HepG2 (cell line): ENCODE data around the gene IGLON5. TPM values are rescaled to one million over a fixed set of nuclear protein-coding genes. Genes with fewer than 3 reads are reported as not detected.

ENCODE experiments used
- ATAC-seq: fragments of 200-7000 bp; cut with Tn5 transposase; 3 replicates; pipeline ENCODE4 v1.9.1; 2020; ENCODE audit warnings: mild to moderate bottlenecking, moderate library complexity
- BruUV-seq: library from RNA; stranded (reverse); fragments of 400-500 nt; replicated peaks from 2 replicates; lab custom pipeline; 2021; lab: Mats Ljungman, UMichigan
- CTCF ChIA-PET: fragments of 300-600 bp; formaldehyde crosslinking; extraction: SDS; loops from one replicate; lab custom pipeline; 2021; ENCODE audit warnings: low total read pairs, inconsistent platforms, low intra/inter-chr PET ratio; lab: Yijun Ruan, JAX
- POLR2A ChIA-PET: fragments of 350-600 bp; sonication (Branson Sonifier 250); formaldehyde crosslinking; loops from one replicate; lab custom pipeline; 2020; ENCODE audit warnings: antibody characterized with exemption, inconsistent platforms; lab: Yijun Ruan, JAX
- DNase-seq: peaks from one replicate; pipeline ENCODE4 v3.0.0-alpha.2; 2015; ENCODE audit warnings: low spot score
- FAIRE-seq: peaks from 3 replicates; lab custom pipeline; 2011; peaks lifted over from hg19 to GRCh38; lab: Jason Lieb, UNC
- H2AFZ ChIP-seq: one replicate; pipeline ENCODE4 v1.6.1; 2011; ENCODE audit warnings: low read length, inconsistent platforms
- H3K27ac ChIP-seq: fragments of 300-600 bp; 3 replicates; pipeline ENCODE4 v1.8.0; 2011; ENCODE audit warnings: mixed run types, mild to moderate bottlenecking, mixed read lengths, low read length, inconsistent platforms; ENCODE audit not compliant: insufficient read depth; ENCODE audit errors: extremely low read length
- H3K27me3 ChIP-seq, 2 experiments: fragments of 200-600 bp in 1 of 2; 2 replicates in 1 of 2; 3 replicates in 1 of 2; pipeline versions ENCODE4 v1.6.0 to v1.8.0; 2011; ENCODE audit warnings: low read length in 2 of 2, mild to moderate bottlenecking in 2 of 2, moderate library complexity in 2 of 2, inconsistent platforms in 1 of 2; ENCODE audit not compliant: insufficient read depth in 2 of 2, control insufficient read depth in 1 of 2
- H3K36me3 ChIP-seq, 2 experiments: fragments of 200-600 bp in 1 of 2; replicated peaks in 1 of 2; 2 replicates in 1 of 2; 3 replicates in 1 of 2; pipeline versions ENCODE4 v1.5.1 to v1.8.0; 2011; ENCODE audit warnings: low read length in 2 of 2, inconsistent platforms in 1 of 2; ENCODE audit not compliant: insufficient read depth in 2 of 2, control insufficient read depth in 1 of 2
- H3K4me1 ChIP-seq: 2 replicates; pipeline ENCODE4 v1.5.1; 2012; ENCODE audit warnings: low read length, inconsistent platforms; ENCODE audit not compliant: insufficient read depth
- H3K4me2 ChIP-seq: 2 replicates; pipeline ENCODE4 v1.6.0; 2011; ENCODE audit warnings: low read depth, low read length, inconsistent platforms
- H3K4me3 ChIP-seq, 3 experiments: fragments of 200-600 bp in 1 of 3; sonication (generic), shearing (Covaris generic) in 1 of 3; replicated peaks in 1 of 3; 2 replicates each; pipeline ENCODE4 v1.5.1; 2011 to 2016; ENCODE audit warnings: low read length in 3 of 3, inconsistent platforms in 2 of 3, low read depth in 2 of 3, mild to moderate bottlenecking in 2 of 3, control low read depth in 1 of 3, mixed read lengths in 1 of 3; ENCODE audit not compliant: insufficient read depth in 1 of 3
- H3K79me2 ChIP-seq: one replicate; pipeline ENCODE4 v1.6.1; 2011; ENCODE audit warnings: low read length, inconsistent platforms; ENCODE audit not compliant: insufficient read depth
- H3K9ac ChIP-seq: 2 replicates; pipeline ENCODE4 v1.6.0; 2011; ENCODE audit warnings: mild to moderate bottlenecking, low read depth, low read length, inconsistent platforms; ENCODE audit not compliant: insufficient read depth
- H3K9me3 ChIP-seq: 2 replicates; pipeline ENCODE4 v1.5.1; 2012; ENCODE audit warnings: mild to moderate bottlenecking, low read length
- H4K20me1 ChIP-seq: 2 replicates; pipeline ENCODE4 v1.6.0; 2011; ENCODE audit warnings: inconsistent platforms, mild to moderate bottlenecking, low read length, moderate library complexity; ENCODE audit not compliant: insufficient read depth
- FOSL2 ChIP-seq: sonication (generic); formaldehyde crosslinking; IDR thresholded peaks from 2 replicates; pipeline ENCODE4 v1.4.0; 2020; ENCODE audit warnings: missing genetic modification reagents
- KAT7 ChIP-seq: IDR thresholded peaks from 2 replicates; pipeline ENCODE4 v1.6.1; 2018; ENCODE audit warnings: borderline replicate concordance, missing compliant biosample characterization
- KLF15 ChIP-seq: sonication (generic); formaldehyde crosslinking; IDR thresholded peaks from 2 replicates; pipeline ENCODE4 v1.8.1; 2023; ENCODE audit warnings: borderline replicate concordance, mild to moderate bottlenecking, inconsistent platforms, missing genetic modification reagents, mixed read lengths
- MIXL1 ChIP-seq: IDR thresholded peaks from 2 replicates; pipeline ENCODE4 v1.6.1; 2016
- MZF1 ChIP-seq: sonication (generic); formaldehyde crosslinking; IDR thresholded peaks from 2 replicates; pipeline ENCODE4 v1.8.1; 2023; ENCODE audit warnings: mild to moderate bottlenecking, missing genetic modification reagents, borderline replicate concordance
- SMARCC2 ChIP-seq: fragments of 450-650 bp; IDR thresholded peaks from 2 replicates; pipeline ENCODE4 v1.6.1; 2017; ENCODE audit warnings: antibody characterized with exemption, mild to moderate bottlenecking
- ZFP36L2 ChIP-seq: sonication (generic); formaldehyde crosslinking; IDR thresholded peaks from 2 replicates; pipeline ENCODE4 v1.4.0; 2020; ENCODE audit warnings: missing genetic modification reagents
- ZIK1 ChIP-seq: sonication (generic); formaldehyde crosslinking; IDR thresholded peaks from 2 replicates; pipeline ENCODE4 v1.5.0; 2020; ENCODE audit warnings: mild to moderate bottlenecking, low read depth, missing genetic modification reagents, borderline replicate concordance
- ZNF891 ChIP-seq: sonication (generic); formaldehyde crosslinking; IDR thresholded peaks from 2 replicates; pipeline ENCODE4 v1.5.0; 2020; ENCODE audit warnings: mild to moderate bottlenecking, missing genetic modification reagents
- ZSCAN21 ChIP-seq: sonication (generic); formaldehyde crosslinking; IDR thresholded peaks from 2 replicates; pipeline ENCODE4 v1.8.0; 2022; ENCODE audit warnings: mild to moderate bottlenecking, missing genetic modification reagents, moderate library complexity, borderline replicate concordance
- WGBS: methylation state at CpG from one replicate; pipeline ENCODE4 v1.1.6; 2017; ENCODE audit warnings: low lambda C conversion rate; 5-methylcytosine and 5-hydroxymethylcytosine counted together
- in situ Hi-C: cut with HindIII; loops from 2 replicates; pipeline ENCODE4 v1.10.0; 2017; ENCODE audit warnings: low pct_unique_long_range_greater_than_20kb; ENCODE audit not compliant: extremely low pct_ligation_motif_present
- intact Hi-C: fragments of 100-400 bp; cut with micrococcal nuclease; formaldehyde crosslinking; loops from one replicate; pipeline ENCODE4 v1.10.0; 2022; ENCODE audit not compliant: unreplicated experiment
- polyA plus RNA-seq, 8 experiments: library from polyadenylated mRNA; depleted of rRNA in 3 of 8; stranded (reverse) in 7 of 8; unstranded in 1 of 8; fragments of >200 nt; fragmentation: Illumina TruSeq in 4 of 8; extraction: Trizol in 4 of 8; gene quantifications; 2 replicates each; pipeline versions ENCODE4 v1.2.1 to v1.2.3, GENCODE V29; 2011 to 2016; ENCODE audit warnings: low read depth in 4 of 8, missing spikeins in 1 of 8, mixed read lengths in 1 of 8; ENCODE audit not compliant: insufficient read depth in 1 of 8
- total RNA-seq, 5 experiments: library from RNA; depleted of rRNA; stranded (reverse); fragments of >200 nt; fragmentation: Illumina TruSeq; extraction: Trizol; gene quantifications; 2 replicates each; pipeline ENCODE4 v1.2.3, GENCODE V29; 2016; ENCODE audit warnings: low read depth in 1 of 5
- TF ChIP-seq, protein P1 (sequence below): sonication (generic); formaldehyde crosslinking; IDR thresholded peaks from 2 replicates; pipeline ENCODE4 v1.8.0; 2022; ENCODE audit warnings: missing genetic modification reagents, mild to moderate bottlenecking, borderline replicate concordance
- TF ChIP-seq, protein P2 (sequence below): sonication (generic); formaldehyde crosslinking; IDR thresholded peaks from 2 replicates; pipeline ENCODE4 v1.5.1; 2020; ENCODE audit warnings: missing genetic modification reagents, mild to moderate bottlenecking, borderline replicate concordance
- TF ChIP-seq, protein P3 (sequence below): sonication (generic); formaldehyde crosslinking; IDR thresholded peaks from 2 replicates; pipeline ENCODE4 v1.4.0; 2020; ENCODE audit warnings: mild to moderate bottlenecking, missing genetic modification reagents

The IGLON5 gene
- total and polyA plus RNA-seq, 2 of the 13 experiments (the other 11 are each of a cell fraction or from before 2014, with no cell fraction given), result 0.04 to 5.7 TPM

DNA sequence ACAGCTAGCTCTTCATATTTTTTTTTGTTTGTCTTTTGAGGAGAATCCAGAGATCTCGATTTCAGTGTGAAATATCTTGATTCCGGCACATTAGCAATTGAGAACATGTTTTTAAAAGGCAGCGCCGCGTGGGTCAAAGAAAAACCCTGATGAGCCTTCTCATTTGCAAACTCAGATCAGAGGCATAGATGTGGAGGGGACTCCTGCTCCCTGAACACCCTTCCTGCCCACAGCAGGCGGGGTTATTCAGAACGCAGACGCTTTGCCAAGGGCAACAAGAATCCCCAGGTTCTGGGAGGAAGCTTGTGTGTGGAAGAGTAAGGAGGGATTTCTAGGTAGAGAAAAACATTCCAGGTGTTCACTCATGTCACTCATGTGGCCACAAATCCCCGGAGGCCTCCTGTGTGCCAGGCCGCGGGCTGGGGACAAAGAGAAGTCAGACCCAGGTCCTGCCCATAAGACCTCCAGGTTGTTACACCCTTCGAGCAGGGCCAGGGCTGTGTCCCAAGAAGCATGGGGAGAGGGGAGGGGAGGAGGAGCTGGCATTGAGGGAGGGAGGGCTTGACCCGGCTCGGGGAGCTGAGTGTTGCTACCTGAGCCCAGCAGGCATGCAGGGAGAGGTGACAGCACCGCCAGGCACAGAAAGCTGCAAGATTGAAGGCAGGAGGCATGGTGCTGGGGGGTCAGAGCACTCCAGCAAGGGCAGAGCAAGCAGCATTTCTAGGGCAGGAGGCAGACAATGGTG lies 15.9 kb upstream of the IGLON5 start:
- no peak overlapping the region for H2AFZ ChIP-seq
- intact Hi-C loops (no loop called here), in situ Hi-C loops (loop anchor here (25.0 kb wide), 1 partner anchor 342 kb away; the partner anchor contains the start of genes SIGLEC14 and SIGLEC5)
- TF ChIP-seq ZSCAN21 (CRISPR knock-in tag) (no peak), ZNF891 (no peak), ZIK1 (CRISPR knock-in tag) (no peak), MZF1 (CRISPR knock-in tag) (no peak), SMARCC2 (no peak), KAT7 (CRISPR knock-in tag) (no peak), MIXL1 (CRISPR knock-in tag) (no peak), KLF15 (CRISPR knock-in tag) (no peak), FOSL2 (CRISPR knock-in tag) (no peak), ZFP36L2 (no peak)
- TF ChIP-seq, protein P1, sequence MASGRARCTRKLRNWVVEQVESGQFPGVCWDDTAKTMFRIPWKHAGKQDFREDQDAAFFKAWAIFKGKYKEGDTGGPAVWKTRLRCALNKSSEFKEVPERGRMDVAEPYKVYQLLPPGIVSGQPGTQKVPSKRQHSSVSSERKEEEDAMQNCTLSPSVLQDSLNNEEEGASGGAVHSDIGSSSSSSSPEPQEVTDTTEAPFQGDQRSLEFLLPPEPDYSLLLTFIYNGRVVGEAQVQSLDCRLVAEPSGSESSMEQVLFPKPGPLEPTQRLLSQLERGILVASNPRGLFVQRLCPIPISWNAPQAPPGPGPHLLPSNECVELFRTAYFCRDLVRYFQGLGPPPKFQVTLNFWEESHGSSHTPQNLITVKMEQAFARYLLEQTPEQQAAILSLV (CRISPR knock-in tag), result no peak
- TF ChIP-seq, protein P2, sequence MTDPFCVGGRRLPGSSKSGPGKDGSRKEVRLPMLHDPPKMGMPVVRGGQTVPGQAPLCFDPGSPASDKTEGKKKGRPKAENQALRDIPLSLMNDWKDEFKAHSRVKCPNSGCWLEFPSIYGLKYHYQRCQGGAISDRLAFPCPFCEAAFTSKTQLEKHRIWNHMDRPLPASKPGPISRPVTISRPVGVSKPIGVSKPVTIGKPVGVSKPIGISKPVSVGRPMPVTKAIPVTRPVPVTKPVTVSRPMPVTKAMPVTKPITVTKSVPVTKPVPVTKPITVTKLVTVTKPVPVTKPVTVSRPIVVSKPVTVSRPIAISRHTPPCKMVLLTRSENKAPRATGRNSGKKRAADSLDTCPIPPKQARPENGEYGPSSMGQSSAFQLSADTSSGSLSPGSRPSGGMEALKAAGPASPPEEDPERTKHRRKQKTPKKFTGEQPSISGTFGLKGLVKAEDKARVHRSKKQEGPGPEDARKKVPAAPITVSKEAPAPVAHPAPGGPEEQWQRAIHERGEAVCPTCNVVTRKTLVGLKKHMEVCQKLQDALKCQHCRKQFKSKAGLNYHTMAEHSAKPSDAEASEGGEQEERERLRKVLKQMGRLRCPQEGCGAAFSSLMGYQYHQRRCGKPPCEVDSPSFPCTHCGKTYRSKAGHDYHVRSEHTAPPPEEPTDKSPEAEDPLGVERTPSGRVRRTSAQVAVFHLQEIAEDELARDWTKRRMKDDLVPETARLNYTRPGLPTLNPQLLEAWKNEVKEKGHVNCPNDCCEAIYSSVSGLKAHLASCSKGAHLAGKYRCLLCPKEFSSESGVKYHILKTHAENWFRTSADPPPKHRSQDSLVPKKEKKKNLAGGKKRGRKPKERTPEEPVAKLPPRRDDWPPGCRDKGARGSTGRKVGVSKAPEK (CRISPR knock-in tag), result no peak
- TF ChIP-seq, protein P3, sequence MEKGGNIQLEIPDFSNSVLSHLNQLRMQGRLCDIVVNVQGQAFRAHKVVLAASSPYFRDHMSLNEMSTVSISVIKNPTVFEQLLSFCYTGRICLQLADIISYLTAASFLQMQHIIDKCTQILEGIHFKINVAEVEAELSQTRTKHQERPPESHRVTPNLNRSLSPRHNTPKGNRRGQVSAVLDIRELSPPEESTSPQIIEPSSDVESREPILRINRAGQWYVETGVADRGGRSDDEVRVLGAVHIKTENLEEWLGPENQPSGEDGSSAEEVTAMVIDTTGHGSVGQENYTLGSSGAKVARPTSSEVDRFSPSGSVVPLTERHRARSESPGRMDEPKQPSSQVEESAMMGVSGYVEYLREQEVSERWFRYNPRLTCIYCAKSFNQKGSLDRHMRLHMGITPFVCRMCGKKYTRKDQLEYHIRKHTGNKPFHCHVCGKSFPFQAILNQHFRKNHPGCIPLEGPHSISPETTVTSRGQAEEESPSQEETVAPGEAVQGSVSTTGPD (CRISPR knock-in tag), result no peak
- H3K79me2 ChIP-seq, result no peaks in the 10 kb centered on the region
- FAIRE-seq (no peak), DNase-seq (no peak), ATAC-seq (no peak)
- H3K9ac ChIP-seq, result no peak overlapping the region
- H3K36me3 ChIP-seq, result no peaks in the 10 kb centered on the region
- H3K9me3 ChIP-seq, result no peaks in the 10 kb centered on the region
- H3K4me2 ChIP-seq, result no peak overlapping the region
- no peaks in the 10 kb centered on the region for H3K4me1 ChIP-seq
- no peak overlapping the region for H3K4me3 ChIP-seq
- BruUV-seq, result no TSS peak
- WGBS, result 12% methylated on average over 15 of the region's 15 CpGs
- H4K20me1 ChIP-seq, result no peaks in the 10 kb centered on the region
- CTCF ChIA-PET, result interaction anchor here (1.3 kb wide), 1 partner anchor 112 kb away, joined by 3 read pairs; no protein-coding TSS in a partner anchor
- H3K27ac ChIP-seq, result no peak overlapping the region
- POLR2A ChIA-PET, result no interaction called here
- peaks cover 5 to 61% of the 10 kb centered on the region in 2 experiments; a peak in 4 of 5 replicates for H3K27me3 ChIP-seq
